ACC112 (cell line): Measurements from ENCODE around the gene SPATA2L.
"Not testable (repeated sequence)": the region's sequence is repeated elsewhere in the genome, so short reads cannot be mapped to it uniquely, and the experiment has no call there.

Experiments used
- H2AFZ ChIP-seq: fragments of 200-600 bp; sonication (generic); one replicate; pipeline ENCODE4 v1.6.0; 2017; ENCODE audit warnings: antibody characterized with exemption, low read length; ENCODE audit not compliant: unreplicated experiment
- H3K27ac ChIP-seq: fragments of 200-600 bp; sonication (generic); 2 replicates; pipeline ENCODE4 v1.5.1; 2014; ENCODE audit warnings: low read depth, mild to moderate bottlenecking, antibody characterized with exemption, low read length, moderate library complexity
- H3K27me3 ChIP-seq: fragments of 200-600 bp; sonication (generic); 2 replicates; pipeline ENCODE4 v1.6.1; 2014; ENCODE audit warnings: mild to moderate bottlenecking, antibody characterized with exemption, low read length, moderate library complexity, mixed read lengths; ENCODE audit not compliant: insufficient read depth
- H3K36me3 ChIP-seq: fragments of 200-600 bp; sonication (generic); 2 replicates; pipeline ENCODE4 v1.6.1; 2016; ENCODE audit warnings: mild to moderate bottlenecking, antibody characterized with exemption, low read length, moderate library complexity, mixed read lengths; ENCODE audit not compliant: insufficient read depth
- H3K4me1 ChIP-seq: fragments of 200-600 bp; sonication (generic); one replicate; pipeline ENCODE4 v1.6.1; 2016; ENCODE audit warnings: low read length, mixed read lengths; ENCODE audit not compliant: insufficient read depth, unreplicated experiment, control insufficient read depth
- H3K4me3 ChIP-seq: fragments of 200-600 bp; sonication (generic); 2 replicates; pipeline ENCODE4 v1.5.1; 2014; ENCODE audit warnings: mild to moderate bottlenecking, low read depth, low read length
- H3K79me2 ChIP-seq: fragments of 200-600 bp; sonication (generic); one replicate; pipeline ENCODE4 v1.6.0; 2016; ENCODE audit warnings: low read length; ENCODE audit not compliant: control insufficient read depth, unreplicated experiment, insufficient read depth

Gene SPATA2L

DNA sequence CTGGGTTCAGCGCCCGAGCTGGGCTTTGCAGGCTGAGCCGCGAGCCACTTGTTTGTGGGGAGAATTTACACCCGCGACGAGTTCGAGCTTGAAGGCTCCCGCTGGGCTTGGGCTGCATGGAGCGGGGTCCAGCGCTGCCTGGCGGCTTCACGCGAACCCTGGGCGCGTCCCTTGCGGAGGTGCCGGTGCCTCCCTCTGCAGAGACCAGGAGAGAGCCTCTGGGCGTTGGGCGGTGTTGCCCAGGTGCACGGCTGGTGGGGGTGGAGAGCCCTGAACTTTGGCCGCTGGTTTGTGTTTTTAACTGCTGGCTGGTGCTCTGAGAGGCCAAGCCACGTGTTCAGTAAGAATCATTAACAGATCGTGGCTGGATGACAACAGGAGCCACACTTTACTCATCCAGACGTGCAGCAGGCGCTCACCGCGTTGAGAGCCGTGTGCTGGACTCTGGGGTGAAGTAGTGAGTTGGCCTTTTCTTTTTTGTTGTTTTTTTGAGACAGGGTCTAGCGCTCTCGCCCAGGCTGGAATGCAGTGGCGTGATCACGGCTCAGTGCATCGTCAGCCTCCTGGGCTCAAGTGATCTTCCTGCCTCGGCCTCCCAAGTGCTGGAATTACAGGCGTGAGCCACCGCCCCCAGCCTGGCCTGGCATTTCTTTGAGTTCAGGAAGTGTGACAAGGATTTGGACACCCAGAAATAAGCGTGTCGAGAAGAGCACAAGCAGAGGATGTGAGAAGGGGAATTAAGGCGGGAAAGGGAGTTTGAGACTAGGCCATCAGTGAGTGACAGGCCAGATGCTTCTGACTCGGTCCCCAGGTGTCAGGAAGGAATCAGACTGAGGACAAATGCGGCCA lies 14.2 kb downstream of the SPATA2L start:
- peak overlapping the region; percentile 94 for H3K4me3 ChIP-seq
- peaks cover 23% of the 10 kb centered on the region for H3K79me2 ChIP-seq
- no peaks in the 10 kb centered on the region for H3K4me1 ChIP-seq
- no peaks in the 10 kb centered on the region for H3K27me3 ChIP-seq
- peak overlapping the region; percentile 59 for H2AFZ ChIP-seq
- peaks cover 16% of the 10 kb centered on the region; the same call in 1 of the 2 replicates for H3K36me3 ChIP-seq
- H3K27ac ChIP-seq = peak overlapping the region; percentile 87

DNA sequence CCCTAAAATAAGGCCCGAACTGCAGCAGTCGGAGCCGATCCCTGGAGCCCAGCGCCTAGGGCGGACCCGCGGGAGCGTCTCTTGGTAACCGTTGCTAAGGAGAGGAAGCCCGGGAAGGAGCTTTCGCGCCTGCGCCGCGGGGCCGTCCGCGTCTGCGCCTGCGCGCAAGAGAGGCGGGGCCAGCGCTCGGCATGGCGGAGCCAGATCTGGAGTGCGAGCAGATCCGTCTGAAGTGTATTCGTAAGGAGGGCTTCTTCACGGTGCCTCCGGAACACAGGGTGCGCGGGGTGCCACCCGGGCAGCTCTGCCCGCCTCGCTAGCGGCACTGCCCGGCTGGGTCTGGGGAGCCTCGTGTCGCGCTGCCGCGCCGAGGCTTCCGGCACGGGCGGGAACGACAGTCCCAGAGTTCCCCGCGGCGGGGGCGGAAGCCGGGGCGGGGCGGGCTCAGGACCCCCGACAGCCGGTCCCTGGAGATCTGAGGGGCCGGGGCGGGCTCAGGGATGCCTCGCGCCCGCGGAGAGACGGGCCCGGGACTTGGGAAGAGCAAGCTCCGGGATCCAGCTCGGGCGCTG lies 14.9 kb downstream of the SPATA2L start, which contains the start of gene CDK10:
Gene CDK10 (plus strand): TSS at position 170 of the 572 bp plus-strand sequence. CDS start 22 bp downstream, at position 192.
- Histone ChIP-seq H2AFZ (peak within 1 kb of the TSS; percentile 59), H3K79me2 (peaks cover 23% of the 10 kb centered on the region), H3K27ac (peak within 1 kb of the TSS; percentile 87), H3K36me3 (peaks cover 18% of the 10 kb centered on the region; the same call in 1 of the 2 replicates), H3K4me1 (no peaks in the 10 kb centered on the region), H3K4me3 (peak within 1 kb of the TSS; percentile 94), H3K27me3 (no peaks in the 10 kb centered on the region)

DNA sequence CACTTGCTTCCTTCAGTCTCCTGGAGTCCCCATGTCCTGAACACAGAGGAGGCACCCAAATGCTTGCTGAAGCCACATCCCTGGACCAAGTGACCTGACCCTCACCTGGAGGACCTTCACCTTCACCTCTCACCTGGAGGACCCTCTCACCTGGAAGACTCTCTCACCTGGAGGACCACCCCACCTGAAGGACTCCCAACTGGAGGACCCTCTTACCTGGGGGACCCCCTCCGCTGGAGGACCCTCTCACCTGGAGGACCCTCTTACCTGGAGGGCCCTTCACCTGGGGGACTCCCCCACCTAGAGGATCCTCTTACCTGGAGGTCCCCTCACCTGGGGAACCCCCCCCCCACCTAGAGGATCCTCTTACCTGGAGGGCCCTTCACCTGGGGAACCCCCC lies 15.6 kb downstream of the SPATA2L start:
- peaks cover 23% of the 10 kb centered on the region for H3K79me2 ChIP-seq
- no peak overlapping the region for H3K27ac ChIP-seq
- no peak overlapping the region for H2AFZ ChIP-seq
- H3K27me3 ChIP-seq = no peaks in the 10 kb centered on the region
- H3K36me3 ChIP-seq = peaks cover 14% of the 10 kb centered on the region; the same call in 1 of the 2 replicates
- H3K4me3 ChIP-seq = no peak overlapping the region
- no peaks in the 10 kb centered on the region for H3K4me1 ChIP-seq

DNA sequence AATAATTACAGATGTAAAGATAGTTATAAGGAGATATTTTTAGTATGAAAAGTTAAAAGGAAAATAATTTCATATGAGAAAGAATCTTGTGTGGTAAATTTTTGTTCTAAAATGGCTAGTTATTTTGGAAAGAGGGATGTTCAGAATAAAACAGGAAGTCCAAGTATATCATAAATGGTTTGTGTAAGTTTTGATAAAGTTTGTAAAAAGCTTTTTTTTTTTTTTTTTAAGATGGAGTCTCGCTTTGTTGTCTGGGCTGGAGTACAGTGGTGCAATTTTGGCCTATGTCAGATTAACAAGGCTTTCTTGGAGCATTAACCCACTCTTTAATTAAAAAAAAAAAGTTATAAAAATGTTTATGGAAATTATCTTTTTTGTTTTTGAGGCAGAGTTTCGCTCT lies 23.2 kb downstream of the SPATA2L start:
- Histone ChIP-seq H3K4me1 (no peaks in the 10 kb centered on the region), H3K36me3 (peaks cover 17% of the 10 kb centered on the region), H3K79me2 (no peaks in the 10 kb centered on the region), H2AFZ (no peak overlapping the region), H3K27ac (no peak overlapping the region), H3K27me3 (no peaks in the 10 kb centered on the region), H3K4me3 (no peak overlapping the region)

DNA sequence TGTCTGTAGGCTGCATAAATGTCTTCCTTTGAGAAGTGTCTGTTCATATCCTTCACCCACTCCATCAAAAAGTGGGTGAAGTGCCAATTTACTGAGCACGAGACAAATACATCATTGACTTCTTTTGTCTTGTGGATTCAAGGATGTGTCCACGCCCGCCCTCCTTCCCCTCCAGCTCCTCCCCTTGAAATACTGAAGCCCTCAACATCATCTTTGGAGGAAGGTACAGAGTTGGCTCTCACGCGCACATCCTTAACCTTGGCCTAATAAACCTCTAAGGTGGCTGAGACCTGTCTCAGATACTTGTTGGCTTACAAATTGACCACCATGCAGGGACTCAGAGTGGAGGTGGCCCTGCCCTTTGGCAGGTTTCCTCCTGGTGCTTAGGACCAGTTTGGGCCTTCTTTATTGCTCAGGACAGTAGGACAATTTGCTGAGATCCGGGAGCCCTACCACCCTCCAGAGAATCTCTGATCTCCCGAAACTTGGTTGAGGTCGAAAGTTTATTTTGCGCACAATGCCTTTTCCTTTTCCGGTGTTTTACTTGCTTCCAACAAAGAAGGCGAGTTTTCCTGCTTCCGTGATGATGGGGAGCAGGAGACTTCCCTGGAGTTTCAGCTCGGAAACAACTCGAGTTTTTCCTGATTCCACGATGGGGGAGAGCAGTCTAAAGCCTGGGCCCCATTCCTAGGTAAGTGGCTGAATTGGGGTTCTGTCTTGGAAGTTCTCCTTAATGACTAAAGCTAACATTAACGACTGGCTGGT lies 29.1 kb downstream of the SPATA2L start:
- no peaks in the 10 kb centered on the region for H3K27me3 ChIP-seq
- peaks cover 8% of the 10 kb centered on the region for H3K36me3 ChIP-seq
- H3K4me1 ChIP-seq = peaks cover 12% of the 10 kb centered on the region
- H3K79me2 ChIP-seq = no peaks in the 10 kb centered on the region
- no peak overlapping the region for H2AFZ ChIP-seq
- no peak overlapping the region for H3K27ac ChIP-seq
- H3K4me3 ChIP-seq = no peak overlapping the region

DNA sequence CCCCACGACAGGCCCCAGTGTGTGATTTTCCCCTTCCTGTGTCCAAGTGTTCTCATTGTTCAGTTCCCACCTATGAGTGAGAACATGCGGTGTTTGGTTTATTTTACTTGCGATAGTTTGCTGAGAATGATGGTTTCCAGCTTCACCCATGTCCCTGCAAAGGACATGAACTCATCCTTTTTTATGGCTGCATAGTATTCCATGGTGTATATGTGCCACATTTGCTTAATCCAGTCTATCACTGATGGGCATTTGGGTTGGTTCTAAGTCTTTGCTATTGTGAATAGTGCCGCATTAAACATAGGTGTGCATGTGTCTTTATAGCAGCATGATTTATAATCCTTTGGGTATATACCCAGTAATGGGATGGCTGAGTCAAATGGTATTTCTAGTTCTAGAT lies 29.9 kb downstream of the SPATA2L start:
- not testable (repeated sequence) for H3K36me3 ChIP-seq, H3K27me3 ChIP-seq, H2AFZ ChIP-seq, H3K4me3 ChIP-seq, H3K79me2 ChIP-seq, H3K27ac ChIP-seq
- H3K4me1 ChIP-seq = peaks cover 12% of the 10 kb centered on the region

DNA sequence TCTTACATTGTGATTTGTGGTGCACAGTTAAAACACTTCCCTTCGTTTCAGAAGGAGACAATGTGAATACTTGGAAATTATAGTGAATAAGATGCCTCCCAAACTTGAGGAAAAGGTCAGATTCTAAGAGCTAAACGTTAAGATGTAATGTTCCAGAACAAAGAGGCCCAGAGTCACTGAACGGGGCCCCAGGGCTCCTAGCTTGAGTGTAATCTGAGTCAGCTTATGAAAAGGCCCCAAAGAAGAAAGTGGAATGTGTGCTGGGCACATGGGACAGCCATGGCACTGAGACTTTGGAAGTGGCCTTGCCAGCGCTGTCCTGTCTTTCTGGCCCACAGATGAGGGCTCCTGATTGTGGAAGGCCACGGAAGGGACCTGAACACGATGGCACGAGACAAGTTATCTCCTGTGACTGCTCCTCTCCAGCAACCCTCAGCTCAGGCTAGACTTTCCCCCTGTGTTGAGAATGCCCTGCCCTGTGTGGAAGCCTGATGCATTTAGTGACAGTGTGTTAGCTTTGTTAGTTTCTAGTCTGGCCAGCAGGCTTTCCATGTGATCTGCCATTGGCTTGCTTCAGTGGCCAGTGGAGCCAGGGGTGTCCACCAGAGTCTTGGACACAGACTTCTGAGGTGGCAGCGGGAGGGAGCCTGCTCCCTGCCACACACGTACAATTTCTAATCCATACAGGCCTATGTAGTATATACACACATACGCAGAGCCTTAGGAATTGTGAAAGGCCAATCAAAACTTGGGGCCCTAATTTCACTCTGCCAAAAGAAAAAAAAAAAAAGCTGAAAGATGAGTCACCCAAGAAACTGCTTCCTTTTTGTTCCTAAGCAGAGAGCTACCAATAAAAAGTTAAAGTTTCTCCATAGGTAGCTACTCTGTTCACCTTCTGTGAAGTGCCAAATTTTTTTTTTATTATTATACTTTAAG lies 30.7 kb downstream of the SPATA2L start:
- Histone ChIP-seq H3K79me2 (no peaks in the 10 kb centered on the region), H2AFZ (no peak overlapping the region), H3K36me3 (0 out of 2 replicates have a peak, but pooled peaks cover 3% of the 10 kb centered on the region), H3K27ac (no peak overlapping the region), H3K4me1 (peaks cover 12% of the 10 kb centered on the region), H3K27me3 (no peaks in the 10 kb centered on the region), H3K4me3 (no peak overlapping the region)

DNA sequence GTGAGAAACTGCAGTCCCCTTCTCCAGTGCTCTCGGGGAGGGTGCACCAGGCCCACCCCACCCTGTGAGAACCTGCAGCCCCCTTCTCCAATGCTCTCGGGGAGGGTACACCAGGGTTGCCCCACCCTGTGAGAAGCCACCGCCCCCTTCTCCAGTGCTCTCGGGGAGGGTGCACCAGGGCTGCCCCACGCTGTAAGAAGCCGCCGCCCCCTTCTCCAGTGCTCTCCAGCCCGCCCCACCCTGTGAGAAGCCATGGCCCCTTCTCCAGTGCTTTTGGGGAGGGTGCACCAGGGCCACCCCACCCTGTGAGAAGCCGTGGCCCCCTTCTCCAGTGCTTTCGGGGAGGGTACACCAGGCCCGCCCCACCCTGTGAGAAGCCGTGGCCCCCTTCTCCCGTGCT lies 31.8 kb downstream of the SPATA2L start:
- Histone ChIP-seq H3K36me3 (0 out of 2 replicates have a peak, but pooled peaks cover 1% of the 10 kb centered on the region), H3K4me3 (no peak overlapping the region), H3K79me2 (no peaks in the 10 kb centered on the region), H3K27ac (no peak overlapping the region), H3K4me1 (peaks cover 12% of the 10 kb centered on the region), H3K27me3 (no peaks in the 10 kb centered on the region), H2AFZ (no peak overlapping the region)

DNA sequence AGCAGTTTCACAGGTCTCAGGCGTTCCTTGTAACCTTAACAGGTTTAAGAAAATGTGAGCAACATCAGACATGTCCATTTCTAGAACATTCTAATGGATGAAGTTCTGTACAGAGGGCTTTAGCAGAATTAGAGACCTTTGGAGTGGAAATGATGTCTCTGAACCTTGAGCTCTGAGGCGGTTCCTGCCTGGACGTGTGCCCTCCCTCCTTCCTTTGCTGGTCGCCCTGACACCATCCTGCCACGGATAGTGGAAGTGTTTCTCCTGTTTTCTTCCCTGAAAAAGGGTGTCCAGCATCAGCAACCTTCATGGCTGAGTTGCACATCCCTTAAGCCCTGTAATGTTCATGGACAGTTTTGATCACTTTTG lies 32.7 kb downstream of the SPATA2L start:
- Histone ChIP-seq H3K36me3 (no peaks in the 10 kb centered on the region), H3K27ac (no peak overlapping the region), H3K27me3 (no peaks in the 10 kb centered on the region), H3K4me3 (no peak overlapping the region), H3K79me2 (no peaks in the 10 kb centered on the region), H3K4me1 (peaks cover 12% of the 10 kb centered on the region), H2AFZ (no peak overlapping the region)

DNA sequence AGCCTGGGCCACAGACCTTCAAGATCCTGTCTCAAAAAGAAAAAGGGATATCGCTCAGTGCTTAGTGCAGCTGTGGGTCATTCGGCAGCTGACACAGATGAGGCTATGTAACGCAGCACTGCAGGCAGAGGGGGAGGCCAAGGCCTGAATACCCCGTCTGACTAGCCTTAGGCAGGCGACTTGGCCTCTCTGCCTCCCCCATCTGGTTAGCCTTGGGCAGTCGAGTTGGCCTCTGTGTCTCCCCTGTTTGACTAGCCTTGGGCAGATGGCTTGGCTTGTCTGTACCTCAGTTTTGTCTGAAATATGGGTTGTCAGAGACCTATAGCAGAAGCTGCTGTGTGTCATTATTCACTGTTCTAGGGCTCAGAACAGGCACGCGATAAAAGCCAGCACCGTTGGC lies 33.9 kb downstream of the SPATA2L start:
- Histone ChIP-seq H3K27ac (no peak overlapping the region), H2AFZ (no peak overlapping the region), H3K4me3 (no peak overlapping the region), H3K27me3 (no peaks in the 10 kb centered on the region), H3K79me2 (no peaks in the 10 kb centered on the region), H3K36me3 (peaks cover 3% of the 10 kb centered on the region; the same call in 1 of the 2 replicates), H3K4me1 (peaks cover 12% of the 10 kb centered on the region)
